Measurements from ENCODE around the gene RNF225.

GRCh38 chr19:58351558-58351878 lies 43.9 kb upstream of the RNF225 start:
- TF ChIP-seq POLR2AphosphoS5 (IDR thresholded peaks at IDR 0.05; ENCODE audit: low read depth, low read length) = no peak
- no peak for TF ChIP-seq TAF1 (IDR thresholded peaks at IDR 0.05; ENCODE audit: borderline replicate concordance, insufficient read depth, low read length)
- no peak for TF ChIP-seq SIN3A (IDR thresholded peaks at IDR 0.05; ENCODE audit: borderline replicate concordance, insufficient read depth, low read length)
- no peak for TF ChIP-seq REST (IDR thresholded peaks at IDR 0.05; ENCODE audit: insufficient read depth in 1 of 2, low read depth in 2 of 2, low read length in 2 of 2)

All from PFSK-1 (cell line).